Measurements from ENCODE around the gene SEMA4B. TPM values are rescaled to one million over a fixed set of nuclear protein-coding genes. Genes with fewer than 3 reads are reported as not detected.

The SEMA4B gene
- total and polyA plus RNA-seq, 10 of the 15 experiments (the other 5 are each of a cell fraction or from before 2014, with no cell fraction given), result 0.87 to 26.0 (median 9.3) TPM

GRCh38 chr15:90219421-90220141 lies 18.5 kb downstream of the SEMA4B start:
- BruUV-seq (replicated peaks), result no TSS peak
- RAD21 ChIA-PET (ENCODE audit: unreplicated experiment), result interaction anchor here (0.7 to 3.6 kb wide), 4 partner anchors 13 to 57 kb away, joined by 3 to 25 read pairs (median 4); partner anchors contain the start of gene SEMA4B
- SMC1A ChIA-PET (ENCODE audit: uncharacterized antibody, unreplicated experiment), result interaction anchor here (1.0 to 3.0 kb wide), 8 partner anchors 11 to 76 kb away, joined by 3 to 10 read pairs (median 3); no protein-coding TSS in a partner anchor
- Histone ChIP-seq H3K9ac (ENCODE audit: control insufficient read depth, insufficient read depth, low read length) (no peak overlapping the region), H3K36me3 (ENCODE audit: control insufficient read depth in 2 of 2, insufficient read depth in 2 of 2, low read length in 1 of 2) (peaks cover 0 to 13% of the 10 kb centered on the region in 2 experiments; a peak in 1 of 4 replicates), H4K20me1 (ENCODE audit: control insufficient read depth, insufficient read depth) (no peaks in the 10 kb centered on the region; the same call in 1 of the 2 replicates), H3K27me3 (replicated peaks in 1 of 2; ENCODE audit: control insufficient read depth in 2 of 2, insufficient read depth in 2 of 2, low read length in 1 of 2) (no peaks in the 10 kb centered on the region), H3K79me2 (ENCODE audit: control insufficient read depth, insufficient read depth, low read length) (no peaks in the 10 kb centered on the region), H3K4me3 (no peak overlapping the region), H3K4me1 (ENCODE audit: control insufficient read depth, insufficient read depth, low read length) (peaks cover 2% of the 10 kb centered on the region; the same call in 1 of the 2 replicates), H3K27ac (ENCODE audit: control insufficient read depth, insufficient read depth) (no peak overlapping the region), H3K4me2 (ENCODE audit: control insufficient read depth, insufficient read depth) (no peak overlapping the region), H2AFZ (ENCODE audit: control insufficient read depth, low read depth, low read length) (no peak overlapping the region), H3K9me3 (replicated peaks; ENCODE audit: control insufficient read depth, insufficient read depth, low read length) (no peaks in the 10 kb centered on the region)
- POLR2A ChIA-PET, result interaction anchor here (1.5 to 2.2 kb wide), 4 partner anchors 16 to 58 kb away, joined by 5 to 8 read pairs (median 6); partner anchors contain the start of gene SEMA4B
- ATAC-seq (peak; percentile 92), DNase-seq (ENCODE audit: low read depth, low spot score) (no peak), FAIRE-seq (no peak)
- in situ Hi-C loops (cut with MboI), result loop anchor here (5.0 kb wide), 1 partner anchor 57 kb away; no protein-coding TSS in a partner anchor
- intact Hi-C loops (cut with micrococcal nuclease; ENCODE audit: unreplicated experiment), result no loop called here
- CTCF ChIA-PET, result interaction anchor here (0.7 to 4.2 kb wide), 12 partner anchors 11 to 77 kb away, joined by 3 to 40 read pairs (median 6); partner anchors contain the start of genes CIB1, GDPGP1 and SEMA4B
- WGBS (ENCODE audit: insufficient coverage, insufficient replicate concordance, low lambda C conversion rate, missing lambda C conversion rate), result 66% methylated on average over 17 of the region's 17 CpGs
- TF ChIP-seq RAD21 (IDR thresholded peaks at IDR 0.05; ENCODE audit: insufficient read depth, low read depth, low read length), result peak; percentile 58
- no peak for TF ChIP-seq NKRF (conservative IDR thresholded peaks at IDR 0.05)
- TF ChIP-seq SMAD5 (IDR thresholded peaks at IDR 0.05; ENCODE audit: low read depth), result no peak
- TF ChIP-seq CHD4 (IDR thresholded peaks at IDR 0.05), result no peak
- no peak for TF ChIP-seq SMARCA5 (IDR thresholded peaks at IDR 0.05)
- TF ChIP-seq SMC3 (IDR thresholded peaks at IDR 0.05; ENCODE audit: borderline replicate concordance, low read length), result peak; percentile 85
- no peak for TF ChIP-seq CHD2 (IDR thresholded peaks at IDR 0.05; ENCODE audit: borderline replicate concordance, low read depth, low read length)
- no peak for TF ChIP-seq EZH2 (IDR thresholded peaks at IDR 0.05; ENCODE audit: borderline replicate concordance, control insufficient read depth, low read depth, low read length)
- TF ChIP-seq PKNOX1 (IDR thresholded peaks at IDR 0.05), result no peak
- no peak for TF ChIP-seq RAD51 (IDR thresholded peaks at IDR 0.05)
- TF ChIP-seq MYC (IDR thresholded peaks at IDR 0.05; ENCODE audit: insufficient read depth, insufficient read length, insufficient replicate concordance, low read length, severe bottlenecking), result no peak
- no peak for TF ChIP-seq MEF2B (IDR thresholded peaks at IDR 0.05; ENCODE audit: partially characterized antibody, poor library complexity, severe bottlenecking)
- no peak for TF ChIP-seq MTA2 (IDR thresholded peaks at IDR 0.05; ENCODE audit: low read depth)
- no peak for TF ChIP-seq STAT1 (conservative IDR thresholded peaks at IDR 0.05)
- TF ChIP-seq NFYB (IDR thresholded peaks at IDR 0.05; ENCODE audit: insufficient read depth, low read depth, low read length), result no peak
- 0 out of 2 replicates have a peak, but pooled peaks have one; percentile 41 for TF ChIP-seq YY1 (IDR thresholded peaks at IDR 0.05; ENCODE audit: low read depth, low read length)
- no peak for TF ChIP-seq ZNF24 (IDR thresholded peaks at IDR 0.05)
- no peak for TF ChIP-seq E2F4 (IDR thresholded peaks at IDR 0.05; ENCODE audit: low read depth, low read length)
- no peak for TF ChIP-seq NR2C2 (IDR thresholded peaks at IDR 0.05; ENCODE audit: borderline replicate concordance, control insufficient read depth, insufficient read length, low read depth)
- no peak for TF ChIP-seq BCL11A (IDR thresholded peaks at IDR 0.05; ENCODE audit: low read depth, low read length)
- no peak for TF ChIP-seq NR2C1 (IDR thresholded peaks at IDR 0.05)
